HG03280 (cell line): ENCODE measurements around the gene PAEP.
"Not testable (repeated sequence)": the region's sequence is repeated elsewhere in the genome, so short reads cannot be mapped to it uniquely, and the experiment has no call there.

Source experiments
- ATAC-seq: cut with Tn5 transposase; IDR thresholded peaks from one replicate; pipeline ENCODE4 v1.9.1; 2021; ENCODE audit warnings: mild to moderate bottlenecking, moderate library complexity; ENCODE audit not compliant: unreplicated experiment

The PAEP gene

GRCh38 chr9:135561391-135562234 is at the start of gene PAEP:
PAEP (plus strand) TSS chr9:135561756.
- ATAC-seq, result no peak

DNA sequence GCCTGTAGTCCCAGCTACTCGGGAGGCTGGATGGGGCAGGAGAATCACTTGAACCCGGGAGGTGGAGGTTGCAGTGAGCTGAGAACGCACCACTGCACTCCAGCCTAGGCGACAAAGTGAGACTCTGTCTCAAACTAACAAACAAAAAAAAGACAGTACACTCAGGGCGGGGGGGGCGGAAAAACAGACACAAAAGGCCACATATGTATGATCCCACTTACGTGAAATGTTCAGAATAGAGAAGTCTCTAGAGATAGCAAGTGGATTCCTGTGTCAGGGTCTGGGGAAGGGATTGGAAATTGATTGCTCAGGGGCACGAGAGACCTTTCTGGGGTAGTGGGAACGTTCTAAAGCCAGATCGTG is 49.3 kb upstream of the PAEP start:
- ATAC-seq, result no peak

GRCh38 chr9:135512904-135513303 is 48.7 kb upstream of the PAEP start:
- ATAC-seq, result no peak

GRCh38 chr9:135513351-135513846 is 48.2 kb upstream of the PAEP start:
- no peak for ATAC-seq

DNA sequence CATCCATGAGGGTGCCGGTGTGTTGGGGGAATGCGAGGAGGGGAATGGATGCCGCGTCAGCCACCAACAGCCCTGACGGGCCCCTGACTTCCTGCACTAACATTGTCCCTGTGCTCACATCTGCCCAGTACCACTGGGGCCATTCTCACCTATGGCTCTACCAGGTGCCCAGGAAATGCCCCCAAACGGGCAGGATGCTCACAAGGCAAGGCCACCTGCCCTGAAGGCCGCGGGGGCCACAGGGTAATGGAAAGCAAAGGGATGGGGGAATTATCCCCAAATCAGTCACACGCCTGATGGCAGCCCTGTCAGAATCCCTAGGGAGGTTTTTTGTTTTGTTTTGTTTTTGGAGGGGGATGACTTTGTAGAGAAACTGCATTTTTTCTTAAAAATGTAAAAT is 47.6 kb upstream of the PAEP start:
- not testable (repeated sequence) for ATAC-seq

GRCh38 chr9:135514342-135515082 is 47.0 kb upstream of the PAEP start:
- ATAC-seq, result no peak

DNA sequence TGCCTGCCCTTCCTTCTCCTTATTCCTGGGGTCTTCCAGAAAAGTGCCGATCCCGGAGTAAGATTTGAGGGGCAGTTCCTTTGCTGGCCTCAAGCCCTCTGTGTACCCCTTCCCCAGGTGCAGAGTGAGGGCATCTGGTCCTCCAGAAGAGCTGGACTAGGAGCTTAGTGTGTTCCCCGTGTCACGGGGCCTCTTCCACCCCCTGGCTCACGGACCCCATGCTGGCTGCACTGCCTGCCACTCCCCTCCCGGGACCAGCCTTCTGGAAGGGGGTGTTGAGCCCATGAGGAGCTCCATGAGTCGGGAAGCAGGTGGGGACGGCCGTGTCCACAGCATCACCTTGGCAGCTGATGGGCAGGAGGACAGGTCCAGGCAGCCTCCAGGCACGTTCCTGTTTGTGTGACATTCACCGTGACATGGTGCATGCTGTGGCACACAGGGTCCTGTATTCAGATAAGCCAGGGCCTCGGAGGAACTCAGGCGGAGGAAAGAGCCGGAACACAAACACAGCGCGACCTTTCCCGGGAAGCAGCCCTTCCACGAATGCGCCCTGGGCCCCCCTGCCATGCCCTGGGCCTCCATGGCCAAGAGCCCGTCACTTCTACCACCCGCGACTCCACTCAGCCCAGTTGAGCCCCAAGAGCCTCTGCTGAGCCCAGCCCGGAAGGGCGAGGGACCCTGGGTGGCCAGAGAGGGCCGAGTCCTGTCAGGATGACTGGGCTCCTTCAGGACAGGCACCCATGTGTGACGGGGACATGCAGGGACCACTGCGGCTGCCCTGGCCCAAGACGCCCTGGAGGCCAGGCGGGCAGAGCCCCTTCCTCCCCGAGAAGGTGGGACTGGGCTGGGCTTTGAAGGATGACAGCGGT is 46.2 kb upstream of the PAEP start:
- ATAC-seq, result no peak

- no peak for ATAC-seq
Measured at GRCh38 chr9:135516132-135516860, 45.3 kb upstream of the PAEP start.

DNA sequence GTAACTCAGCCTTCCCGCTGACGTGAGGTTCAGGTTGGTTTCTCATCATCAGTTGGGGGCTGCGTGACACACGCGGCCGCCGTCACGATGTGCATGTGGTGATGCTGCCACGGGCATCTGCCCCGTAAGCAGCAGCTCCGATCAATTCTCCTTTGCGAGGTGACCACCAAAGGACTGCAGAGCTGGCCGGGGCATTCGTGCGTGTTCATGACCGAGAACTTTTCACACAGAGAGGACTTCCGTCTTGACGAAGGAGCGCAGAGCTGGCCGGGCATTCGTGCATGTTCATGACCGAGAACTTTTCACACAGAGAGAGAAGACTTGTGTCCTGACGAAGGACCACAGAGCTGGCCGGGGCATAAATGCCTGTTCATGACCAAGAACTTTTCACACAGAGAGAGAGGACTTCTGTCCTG is 44.1 kb upstream of the PAEP start:
- no peak for ATAC-seq

DNA sequence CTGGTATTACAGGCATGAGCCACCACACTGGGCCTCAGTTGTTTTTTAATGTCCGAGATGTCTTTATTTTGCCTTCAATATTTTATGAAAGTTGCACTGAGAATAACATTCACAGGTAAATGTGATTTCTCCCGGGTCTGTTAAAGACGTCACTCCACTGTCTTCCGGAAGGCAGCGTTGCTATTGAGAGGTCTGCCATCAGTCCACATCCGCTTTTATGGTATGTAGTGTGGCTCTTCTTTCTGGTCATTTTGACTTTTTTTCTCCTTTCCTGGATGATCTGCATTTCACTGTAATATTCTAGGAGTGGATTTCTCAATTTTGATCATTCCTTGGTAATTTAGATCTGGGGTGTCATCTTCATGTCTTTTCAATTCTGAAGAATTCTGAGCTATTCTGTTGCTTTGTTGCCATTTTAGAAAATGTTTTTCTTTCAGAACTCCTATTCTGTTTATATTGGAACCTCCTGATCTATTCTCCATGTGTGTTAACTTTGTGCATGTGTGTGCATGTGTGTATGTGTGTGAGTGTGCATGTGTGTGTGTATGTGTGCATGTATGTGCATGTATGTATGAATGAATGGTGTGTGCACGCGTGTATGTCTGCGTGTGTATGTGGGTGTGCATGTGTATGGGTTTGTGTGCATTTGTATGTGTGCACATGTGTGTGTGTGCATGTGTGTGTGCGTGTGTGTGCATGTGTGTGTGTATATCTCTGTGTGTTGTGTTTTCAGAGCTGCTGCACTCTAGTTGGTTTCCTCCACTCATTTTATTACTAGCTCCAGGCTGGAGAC is 42.2 kb upstream of the PAEP start:
- no peak for ATAC-seq

- ATAC-seq, result no peak
Measured at GRCh38 chr9:135520916-135521607, 40.5 kb upstream of the PAEP start, which contains the start of gene LCN1. LCN1 (plus strand) TSS chr9:135521440; CDS start chr9:135521498, 58 bp downstream.

DNA sequence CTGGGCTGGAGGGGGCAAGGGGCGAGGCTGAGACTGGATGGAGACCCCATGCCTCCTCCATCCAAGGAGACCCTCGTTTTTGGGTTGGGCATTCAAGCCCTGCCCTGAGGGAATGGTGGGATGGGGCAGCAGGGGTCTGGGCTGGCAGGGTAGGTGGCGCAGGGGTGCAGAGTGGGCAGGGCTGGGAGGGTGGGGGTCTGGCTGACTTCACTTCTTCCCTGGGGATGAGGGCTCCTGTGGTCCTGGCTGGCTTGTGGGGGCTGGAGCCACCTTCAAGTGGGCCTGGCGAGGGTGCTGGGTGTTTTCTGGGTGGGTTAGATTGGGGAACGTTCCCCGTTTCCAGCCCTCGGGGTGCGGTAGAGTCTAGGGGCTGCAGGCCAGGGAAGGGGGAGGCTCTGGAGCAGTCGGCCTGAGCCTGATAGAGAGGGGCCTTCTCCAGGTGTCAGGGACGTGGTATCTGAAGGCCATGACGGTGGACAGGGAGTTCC is 39.9 kb upstream of the PAEP start:
- no peak for ATAC-seq

DNA sequence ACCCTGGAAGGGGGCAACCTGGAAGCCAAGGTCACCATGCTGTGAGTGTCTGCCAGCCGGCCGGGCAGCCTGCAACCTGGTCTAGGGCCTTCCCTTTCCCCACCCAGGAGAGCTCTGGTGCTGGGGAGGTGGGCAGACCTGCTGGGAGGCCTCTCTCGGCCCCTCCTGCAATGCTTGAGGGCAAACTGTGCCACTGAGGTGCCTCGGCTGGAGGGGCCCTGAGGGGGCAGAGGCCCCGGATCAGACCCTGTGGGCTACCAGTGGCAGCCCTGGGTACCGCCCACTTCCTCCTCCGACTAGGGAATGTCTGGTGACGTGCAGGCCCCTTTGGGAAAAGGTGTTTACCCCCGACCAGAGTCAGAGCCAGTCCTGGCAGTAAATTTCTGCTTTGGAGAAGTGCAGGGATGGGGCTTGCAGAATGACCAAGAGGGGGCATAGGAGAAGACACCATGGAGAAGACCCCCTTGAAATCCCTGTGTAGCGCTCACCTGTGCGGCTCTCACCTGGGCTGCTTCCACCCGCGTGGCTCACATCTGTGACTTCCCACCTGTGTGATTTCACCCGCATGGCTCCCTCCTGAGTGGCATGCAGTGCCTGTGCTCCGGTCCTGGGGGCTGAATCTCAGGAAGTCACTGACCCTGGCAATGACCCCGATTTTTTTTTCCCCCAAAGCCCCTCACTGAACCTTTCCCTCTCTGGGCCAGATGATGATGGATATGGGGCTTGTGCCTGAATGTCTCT is 39.2 kb upstream of the PAEP start:
- ATAC-seq, result no peak

DNA sequence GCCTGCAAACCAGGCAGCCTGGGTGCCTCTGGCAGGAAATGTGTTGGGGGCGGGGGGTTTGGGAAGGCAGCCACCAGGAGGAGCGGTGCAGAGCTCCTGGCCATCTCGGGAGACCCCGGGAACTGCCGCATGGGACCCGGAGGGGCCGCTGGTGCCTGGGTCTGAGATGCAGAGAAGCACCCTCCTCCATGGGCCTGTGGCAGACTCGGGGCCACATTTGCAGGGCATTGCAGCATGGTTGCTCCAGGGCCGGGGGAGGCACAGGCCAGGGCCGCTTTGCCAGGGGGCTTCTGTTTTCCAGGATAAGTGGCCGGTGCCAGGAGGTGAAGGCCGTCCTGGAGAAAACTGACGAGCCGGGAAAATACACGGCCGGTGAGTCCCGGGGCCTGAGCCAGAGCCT is 38.6 kb upstream of the PAEP start:
- ATAC-seq, result no peak

GRCh38 chr9:135523521-135524129 is 37.9 kb upstream of the PAEP start:
- no peak for ATAC-seq

DNA sequence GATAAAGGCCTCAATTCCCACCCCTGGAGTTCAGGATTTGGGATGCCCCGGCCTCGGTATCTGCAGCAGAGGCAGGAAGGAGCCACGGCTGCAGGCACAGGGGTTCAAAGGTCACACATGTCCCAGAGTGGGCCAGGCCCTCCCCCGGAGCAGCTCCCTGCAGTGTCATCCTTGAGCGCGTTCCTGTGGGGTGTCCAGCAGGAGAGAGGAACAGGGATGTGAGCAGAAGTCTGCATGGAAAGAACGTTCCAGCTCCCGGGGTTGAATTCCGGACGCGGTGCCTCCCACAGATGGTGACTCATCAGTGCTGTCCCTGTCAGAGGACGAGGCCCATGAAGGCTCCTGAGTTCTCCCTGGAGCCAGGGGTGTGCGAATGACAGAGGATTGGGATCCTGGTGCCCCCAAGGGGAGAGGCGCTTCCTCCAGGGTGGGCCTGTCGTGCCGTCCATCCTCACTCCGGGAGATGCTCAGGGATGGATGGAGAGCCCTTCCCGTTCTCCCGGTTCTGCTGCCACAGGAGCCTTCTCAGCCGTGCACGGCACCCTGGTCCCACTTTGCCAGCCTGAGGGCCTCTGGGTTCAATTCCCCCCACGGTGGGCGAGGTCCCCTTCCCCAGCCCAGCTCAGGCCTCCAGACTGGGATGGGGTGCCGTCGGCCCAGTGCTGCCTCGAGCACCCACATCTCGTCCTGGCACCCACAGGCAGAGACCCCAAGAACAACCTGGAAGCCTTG is 37.3 kb upstream of the PAEP start:
- ATAC-seq, result no peak
